ENCODE results near the gene C1GALT1C1L. TPM values are rescaled to one million over a fixed set of nuclear protein-coding genes. Genes with fewer than 3 reads are reported as not detected.

C1GALT1C1L gene
- total and polyA plus RNA-seq, 2 of the 13 experiments (the other 11 are each of a cell fraction or from before 2014, with no cell fraction given): 1.3 to 2.4 TPM

DNA sequence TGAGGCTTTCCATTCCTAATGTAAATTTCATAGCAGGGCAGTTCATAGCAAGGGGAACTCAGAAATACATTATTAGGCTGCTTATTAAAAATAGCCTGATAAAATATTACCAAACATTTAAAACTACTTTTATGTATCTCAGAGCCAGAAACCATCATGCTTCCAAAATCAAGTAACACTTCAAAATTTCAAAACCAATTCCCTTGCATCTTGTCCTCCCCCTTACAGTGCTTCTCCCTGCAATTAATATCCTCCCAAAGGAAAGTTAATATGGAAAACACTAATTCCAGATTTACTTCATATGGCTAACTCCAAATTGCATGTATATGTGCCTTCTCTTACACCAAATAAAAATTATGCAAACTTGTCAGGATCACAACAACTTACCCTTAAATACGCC is 32.5 kb downstream of the C1GALT1C1L start:
- no peak overlapping the region for H2AFZ ChIP-seq (ENCODE audit: low read length)
- intact Hi-C loops (cut with micrococcal nuclease; ENCODE audit: unreplicated experiment) (no loop called here), in situ Hi-C loops (cut with HindIII; ENCODE audit: extremely low pct_ligation_motif_present, low pct_unique_long_range_greater_than_20kb) (no loop called here)
- H3K27me3 ChIP-seq (ENCODE audit: control insufficient read depth in 1 of 2, insufficient read depth in 2 of 2, low read length in 2 of 2): no peaks in the 10 kb centered on the region
- no peaks in the 10 kb centered on the region for H3K4me1 ChIP-seq (ENCODE audit: insufficient read depth, low read length)
- H3K27ac ChIP-seq (ENCODE audit: extremely low read length, insufficient read depth, low read length): no peak overlapping the region
- no peak overlapping the region for H3K9ac ChIP-seq (ENCODE audit: insufficient read depth, low read depth, low read length)
- H3K4me2 ChIP-seq (ENCODE audit: low read depth, low read length): no peak overlapping the region
- no peaks in the 10 kb centered on the region for H3K9me3 ChIP-seq (ENCODE audit: low read length)
- no peaks in the 10 kb centered on the region for H3K36me3 ChIP-seq (replicated peaks in 1 of 2; ENCODE audit: control insufficient read depth in 1 of 2, insufficient read depth in 2 of 2, low read length in 2 of 2)
- DNase-seq (ENCODE audit: low spot score): no peak
- BruUV-seq (replicated peaks): no TSS peak
- H3K4me3 ChIP-seq (replicated peaks in 1 of 3; ENCODE audit: insufficient read depth in 1 of 3, low read depth in 2 of 3, low read length in 3 of 3): no peak overlapping the region
- ChIA-PET POLR2A (no interaction called here), CTCF (ENCODE audit: low intra/inter-chr PET ratio, low total read pairs) (no interaction called here)
- TF ChIP-seq, protein P1, sequence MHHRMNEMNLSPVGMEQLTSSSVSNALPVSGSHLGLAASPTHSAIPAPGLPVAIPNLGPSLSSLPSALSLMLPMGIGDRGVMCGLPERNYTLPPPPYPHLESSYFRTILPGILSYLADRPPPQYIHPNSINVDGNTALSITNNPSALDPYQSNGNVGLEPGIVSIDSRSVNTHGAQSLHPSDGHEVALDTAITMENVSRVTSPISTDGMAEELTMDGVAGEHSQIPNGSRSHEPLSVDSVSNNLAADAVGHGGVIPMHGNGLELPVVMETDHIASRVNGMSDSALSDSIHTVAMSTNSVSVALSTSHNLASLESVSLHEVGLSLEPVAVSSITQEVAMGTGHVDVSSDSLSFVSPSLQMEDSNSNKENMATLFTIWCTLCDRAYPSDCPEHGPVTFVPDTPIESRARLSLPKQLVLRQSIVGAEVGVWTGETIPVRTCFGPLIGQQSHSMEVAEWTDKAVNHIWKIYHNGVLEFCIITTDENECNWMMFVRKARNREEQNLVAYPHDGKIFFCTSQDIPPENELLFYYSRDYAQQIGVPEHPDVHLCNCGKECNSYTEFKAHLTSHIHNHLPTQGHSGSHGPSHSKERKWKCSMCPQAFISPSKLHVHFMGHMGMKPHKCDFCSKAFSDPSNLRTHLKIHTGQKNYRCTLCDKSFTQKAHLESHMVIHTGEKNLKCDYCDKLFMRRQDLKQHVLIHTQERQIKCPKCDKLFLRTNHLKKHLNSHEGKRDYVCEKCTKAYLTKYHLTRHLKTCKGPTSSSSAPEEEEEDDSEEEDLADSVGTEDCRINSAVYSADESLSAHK (CRISPR knock-in tag; IDR thresholded peaks at IDR 0.05; ENCODE audit: borderline replicate concordance): no peak
- TF ChIP-seq, protein P2, sequence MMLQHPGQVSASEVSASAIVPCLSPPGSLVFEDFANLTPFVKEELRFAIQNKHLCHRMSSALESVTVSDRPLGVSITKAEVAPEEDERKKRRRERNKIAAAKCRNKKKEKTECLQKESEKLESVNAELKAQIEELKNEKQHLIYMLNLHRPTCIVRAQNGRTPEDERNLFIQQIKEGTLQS (CRISPR knock-in tag; IDR thresholded peaks at IDR 0.05): no peak
- TF ChIP-seq ZNF564 (CRISPR knock-in tag; IDR thresholded peaks at IDR 0.05): no peak
- no peak for TF ChIP-seq ZNF138 (CRISPR knock-in tag; IDR thresholded peaks at IDR 0.05; ENCODE audit: low read depth)
- 88% methylated on average over 1 of the region's 1 CpG for WGBS (ENCODE audit: low lambda C conversion rate)
- no peaks in the 10 kb centered on the region for H3K79me2 ChIP-seq (ENCODE audit: insufficient read depth, low read length)
- no peak for ATAC-seq
- no peak for FAIRE-seq
- H4K20me1 ChIP-seq (ENCODE audit: insufficient read depth, low read length): no peaks in the 10 kb centered on the region

DNA sequence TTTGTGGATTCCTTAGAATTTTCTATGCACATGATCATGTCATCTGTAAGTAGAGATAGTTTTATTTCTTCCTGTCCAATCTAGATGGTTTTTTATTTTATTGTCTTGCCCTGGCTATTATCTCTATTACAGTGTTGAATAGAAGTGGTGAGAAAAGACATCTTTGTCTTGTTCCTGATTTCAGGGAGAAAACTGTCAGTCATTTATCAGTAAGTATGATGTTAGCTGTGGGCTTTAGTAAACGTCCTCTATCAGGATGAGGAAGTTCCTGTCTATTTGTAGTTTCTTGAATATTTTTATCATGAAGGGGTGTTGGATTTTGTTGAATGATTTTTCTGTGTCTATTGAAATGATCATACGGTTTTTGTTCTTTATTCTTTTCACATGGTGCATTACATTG is 33.9 kb downstream of the C1GALT1C1L start:
- peaks cover 0 to 10% of the 10 kb centered on the region in 2 experiments; a peak in 2 of 5 replicates for H3K27me3 ChIP-seq (ENCODE audit: control insufficient read depth in 1 of 2, insufficient read depth in 2 of 2, low read length in 2 of 2)
- no peaks in the 10 kb centered on the region for H4K20me1 ChIP-seq (ENCODE audit: insufficient read depth, low read length)
- H3K36me3 ChIP-seq (replicated peaks in 1 of 2; ENCODE audit: control insufficient read depth in 1 of 2, insufficient read depth in 2 of 2, low read length in 2 of 2): no peaks in the 10 kb centered on the region
- ATAC-seq (no peak), DNase-seq (ENCODE audit: low spot score) (no peak), FAIRE-seq (no peak)
- H3K4me2 ChIP-seq (ENCODE audit: low read depth, low read length): no peak overlapping the region
- CTCF ChIA-PET (ENCODE audit: low intra/inter-chr PET ratio, low total read pairs): no interaction called here
- no peaks in the 10 kb centered on the region for H3K9me3 ChIP-seq (ENCODE audit: low read length)
- BruUV-seq (replicated peaks): no TSS peak
- H2AFZ ChIP-seq (ENCODE audit: low read length): no peak overlapping the region
- WGBS (ENCODE audit: low lambda C conversion rate): 35% methylated on average over 2 of the region's 2 CpGs
- intact Hi-C loops (cut with micrococcal nuclease; ENCODE audit: unreplicated experiment): no loop called here
- no peak overlapping the region for H3K27ac ChIP-seq (ENCODE audit: extremely low read length, insufficient read depth, low read length)
- in situ Hi-C loops (cut with HindIII; ENCODE audit: extremely low pct_ligation_motif_present, low pct_unique_long_range_greater_than_20kb): no loop called here
- H3K9ac ChIP-seq (ENCODE audit: insufficient read depth, low read depth, low read length): no peak overlapping the region
- no peak overlapping the region for H3K4me3 ChIP-seq (replicated peaks in 1 of 3; ENCODE audit: insufficient read depth in 1 of 3, low read depth in 2 of 3, low read length in 3 of 3)
- peaks cover 7% of the 10 kb centered on the region; the same call in 1 of the 2 replicates for H3K4me1 ChIP-seq (ENCODE audit: insufficient read depth, low read length)
- no peaks in the 10 kb centered on the region for H3K79me2 ChIP-seq (ENCODE audit: insufficient read depth, low read length)
- POLR2A ChIA-PET: no interaction called here
- TF ChIP-seq PPARG (CRISPR knock-in tag; conservative IDR thresholded peaks at IDR 0.05) (no peak), ZNF441 (CRISPR knock-in tag; IDR thresholded peaks at IDR 0.05; ENCODE audit: borderline replicate concordance) (no peak), ZSCAN22 (CRISPR knock-in tag; IDR thresholded peaks at IDR 0.05) (no peak), ZSCAN20 (CRISPR knock-in tag; IDR thresholded peaks at IDR 0.05; ENCODE audit: borderline replicate concordance) (no peak), JDP2 (CRISPR knock-in tag; IDR thresholded peaks at IDR 0.05; ENCODE audit: borderline replicate concordance) (no peak), CHCHD3 (CRISPR knock-in tag; IDR thresholded peaks at IDR 0.05) (no peak)
- TF ChIP-seq, protein P3, sequence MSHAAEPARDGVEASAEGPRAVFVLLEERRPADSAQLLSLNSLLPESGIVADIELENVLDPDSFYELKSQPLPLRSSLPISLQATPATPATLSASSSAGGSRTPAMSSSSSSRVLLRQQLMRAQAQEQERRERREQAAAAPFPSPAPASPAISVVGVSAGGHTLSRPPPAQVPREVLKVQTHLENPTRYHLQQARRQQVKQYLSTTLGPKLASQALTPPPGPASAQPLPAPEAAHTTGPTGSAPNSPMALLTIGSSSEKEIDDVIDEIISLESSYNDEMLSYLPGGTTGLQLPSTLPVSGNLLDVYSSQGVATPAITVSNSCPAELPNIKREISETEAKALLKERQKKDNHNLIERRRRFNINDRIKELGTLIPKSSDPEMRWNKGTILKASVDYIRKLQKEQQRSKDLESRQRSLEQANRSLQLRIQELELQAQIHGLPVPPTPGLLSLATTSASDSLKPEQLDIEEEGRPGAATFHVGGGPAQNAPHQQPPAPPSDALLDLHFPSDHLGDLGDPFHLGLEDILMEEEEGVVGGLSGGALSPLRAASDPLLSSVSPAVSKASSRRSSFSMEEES (CRISPR knock-in tag; IDR thresholded peaks at IDR 0.05): no peak
- TF ChIP-seq, protein P4, sequence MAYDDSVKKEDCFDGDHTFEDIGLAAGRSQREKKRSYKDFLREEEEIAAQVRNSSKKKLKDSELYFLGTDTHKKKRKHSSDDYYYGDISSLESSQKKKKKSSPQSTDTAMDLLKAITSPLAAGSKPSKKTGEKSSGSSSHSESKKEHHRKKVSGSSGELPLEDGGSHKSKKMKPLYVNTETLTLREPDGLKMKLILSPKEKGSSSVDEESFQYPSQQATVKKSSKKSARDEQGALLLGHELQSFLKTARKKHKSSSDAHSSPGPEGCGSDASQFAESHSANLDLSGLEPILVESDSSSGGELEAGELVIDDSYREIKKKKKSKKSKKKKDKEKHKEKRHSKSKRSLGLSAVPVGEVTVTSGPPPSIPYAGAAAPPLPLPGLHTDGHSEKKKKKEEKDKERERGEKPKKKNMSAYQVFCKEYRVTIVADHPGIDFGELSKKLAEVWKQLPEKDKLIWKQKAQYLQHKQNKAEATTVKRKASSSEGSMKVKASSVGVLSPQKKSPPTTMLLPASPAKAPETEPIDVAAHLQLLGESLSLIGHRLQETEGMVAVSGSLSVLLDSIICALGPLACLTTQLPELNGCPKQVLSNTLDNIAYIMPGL (CRISPR knock-in tag; IDR thresholded peaks at IDR 0.05; ENCODE audit: borderline replicate concordance in 1 of 2, low read depth in 1 of 2): no peak
